C4-2B (cell line): Measurements from ENCODE around the gene PPP1R3D.

Experiments used
- H3K27ac ChIP-seq: fragments of 450-650 bp; 2 replicates; pipeline ENCODE4 v1.5.1; 2017
- ZFX ChIP-seq: fragments of 450-650 bp; IDR thresholded peaks from 2 replicates; pipeline ENCODE4 v1.6.1; 2017
- TF ChIP-seq, protein P1 (sequence below): fragments of 450-650 bp; conservative IDR thresholded peaks from 2 replicates; pipeline ENCODE4 v1.5.1; 2017; ENCODE audit warnings: mild to moderate bottlenecking

Gene PPP1R3D

GRCh38 chr20:59933296-59933848 is 6.7 kb downstream of the PPP1R3D start, which contains the start of gene SYCP2:
Gene SYCP2, minus strand, starts transcription at chr20:59933637. Its CDS starts 11,224 bp downstream, at chr20:59922413.
- no peak within 1 kb of the TSS for H3K27ac ChIP-seq
- no peak for TF ChIP-seq ZFX
- TF ChIP-seq, protein P1, sequence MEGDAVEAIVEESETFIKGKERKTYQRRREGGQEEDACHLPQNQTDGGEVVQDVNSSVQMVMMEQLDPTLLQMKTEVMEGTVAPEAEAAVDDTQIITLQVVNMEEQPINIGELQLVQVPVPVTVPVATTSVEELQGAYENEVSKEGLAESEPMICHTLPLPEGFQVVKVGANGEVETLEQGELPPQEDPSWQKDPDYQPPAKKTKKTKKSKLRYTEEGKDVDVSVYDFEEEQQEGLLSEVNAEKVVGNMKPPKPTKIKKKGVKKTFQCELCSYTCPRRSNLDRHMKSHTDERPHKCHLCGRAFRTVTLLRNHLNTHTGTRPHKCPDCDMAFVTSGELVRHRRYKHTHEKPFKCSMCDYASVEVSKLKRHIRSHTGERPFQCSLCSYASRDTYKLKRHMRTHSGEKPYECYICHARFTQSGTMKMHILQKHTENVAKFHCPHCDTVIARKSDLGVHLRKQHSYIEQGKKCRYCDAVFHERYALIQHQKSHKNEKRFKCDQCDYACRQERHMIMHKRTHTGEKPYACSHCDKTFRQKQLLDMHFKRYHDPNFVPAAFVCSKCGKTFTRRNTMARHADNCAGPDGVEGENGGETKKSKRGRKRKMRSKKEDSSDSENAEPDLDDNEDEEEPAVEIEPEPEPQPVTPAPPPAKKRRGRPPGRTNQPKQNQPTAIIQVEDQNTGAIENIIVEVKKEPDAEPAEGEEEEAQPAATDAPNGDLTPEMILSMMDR, result no peak

- no peak for TF ChIP-seq ZFX
- TF ChIP-seq, protein P1, result no peak
- no peak overlapping the region for H3K27ac ChIP-seq
Measured at GRCh38 chr20:59932616-59933295, 7.3 kb downstream of the PPP1R3D start.

DNA sequence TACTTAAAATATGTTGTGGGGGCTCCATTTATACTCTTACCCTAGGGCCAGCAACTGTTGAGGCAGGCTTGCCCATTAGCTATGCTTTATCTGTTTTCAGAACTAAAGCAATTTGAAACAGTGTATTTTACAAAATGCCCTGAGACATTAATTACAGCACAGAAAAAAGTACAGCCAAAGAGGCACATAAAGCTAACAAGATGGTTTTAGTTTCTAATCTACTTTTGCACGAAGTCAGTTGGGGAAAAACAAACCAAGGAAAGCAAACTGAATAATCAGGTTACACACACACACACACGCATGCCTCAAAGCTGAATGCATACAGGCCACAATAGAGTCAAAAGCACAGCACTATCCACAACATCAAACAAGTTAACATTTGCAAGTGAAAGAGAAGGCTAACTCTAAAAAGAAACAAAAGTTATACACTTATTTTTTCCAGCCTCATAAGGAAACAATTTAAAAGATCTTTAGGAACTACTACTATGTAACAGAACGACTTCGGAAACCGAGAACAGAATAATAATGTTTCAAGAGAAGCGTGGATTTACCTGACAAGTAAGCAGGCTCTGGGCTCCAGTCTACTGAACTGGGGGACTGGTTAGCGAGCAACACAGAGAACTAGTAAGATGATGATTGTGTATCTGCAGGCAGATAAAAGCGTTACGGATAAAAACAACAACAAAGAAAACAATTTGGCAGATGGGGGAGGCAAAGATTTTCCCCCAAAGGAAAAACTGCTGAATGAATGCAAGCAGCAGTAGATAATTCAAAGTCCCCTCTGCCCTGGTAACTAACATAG is 8.4 kb downstream of the PPP1R3D start:
- no peak for TF ChIP-seq ZFX
- TF ChIP-seq, protein P1, result no peak
- no peak overlapping the region for H3K27ac ChIP-seq

- H3K27ac ChIP-seq, result no peak overlapping the region
- TF ChIP-seq ZFX, result no peak
- TF ChIP-seq, protein P1, result no peak
Measured at GRCh38 chr20:59925899-59926298, 14.2 kb downstream of the PPP1R3D start.

- TF ChIP-seq, protein P1, result no peak
- TF ChIP-seq ZFX, result no peak
- H3K27ac ChIP-seq, result no peak overlapping the region
Measured at GRCh38 chr20:59925359-59925758, 14.7 kb downstream of the PPP1R3D start.

DNA sequence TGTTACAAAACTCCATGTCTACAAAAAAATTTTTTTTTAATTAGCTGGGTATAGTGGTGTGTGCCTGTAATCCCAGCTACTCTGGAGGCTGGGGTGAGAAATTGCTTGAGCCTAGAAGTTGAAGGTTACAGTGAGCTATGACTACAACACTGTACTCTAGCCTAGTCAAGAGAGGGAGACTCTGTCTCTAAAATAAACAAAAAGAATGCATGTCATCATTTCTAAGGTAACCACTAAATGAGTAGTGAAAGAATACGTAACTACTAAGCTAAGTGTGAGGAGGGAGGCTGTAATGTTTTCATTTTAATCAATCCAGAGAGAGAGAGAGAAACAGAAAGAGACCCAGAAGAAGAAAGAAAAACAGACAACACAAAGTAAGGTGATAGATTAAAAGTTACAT is 16.6 kb downstream of the PPP1R3D start:
- TF ChIP-seq, protein P1, result no peak
- TF ChIP-seq ZFX, result no peak
- H3K27ac ChIP-seq, result no peak overlapping the region

DNA sequence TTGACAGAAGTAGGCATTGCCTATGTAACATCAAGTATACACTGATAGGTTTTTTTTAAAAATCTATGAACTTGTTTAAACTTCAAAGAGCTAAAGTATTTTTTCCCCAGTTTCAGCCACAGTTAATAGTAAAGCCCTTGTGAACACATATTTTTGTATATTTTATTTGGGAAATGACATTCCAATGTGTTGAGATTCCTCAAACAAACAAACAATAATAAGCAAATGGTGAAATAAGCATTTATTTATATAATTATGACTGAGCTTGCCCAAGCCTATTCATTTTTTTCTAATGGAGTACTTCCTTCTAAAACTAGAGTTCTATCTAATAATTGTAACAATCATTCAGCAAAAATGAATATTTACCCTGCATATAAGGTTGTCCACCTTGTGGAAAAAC is 19.2 kb downstream of the PPP1R3D start:
- H3K27ac ChIP-seq, result no peak overlapping the region
- TF ChIP-seq, protein P1, result no peak
- no peak for TF ChIP-seq ZFX
